SU-DHL-6 (cell line): ENCODE data around the gene DYNC1H1.
A peak's percentile ranks its signal among the peaks of the same experiment; 100 is the strongest.

ENCODE experiments used
- H2AFZ ChIP-seq: fragments of 200-600 bp; sonication (generic); 2 replicates; pipeline ENCODE4 v1.6.1; 2014; ENCODE audit warnings: low read depth, mild to moderate bottlenecking, moderate library complexity, mixed read lengths, antibody characterized with exemption, low read length; ENCODE audit not compliant: severe bottlenecking
- H3F3A ChIP-seq: fragments of 200-600 bp; shearing (Covaris generic); 2 replicates; pipeline ENCODE4 v1.6.0; 2016; ENCODE audit warnings: antibody characterized with exemption, mild to moderate bottlenecking; ENCODE audit not compliant: insufficient read depth
- H3K27ac ChIP-seq: fragments of 200-600 bp; sonication (generic); 2 replicates; pipeline ENCODE4 v1.5.1; 2016; ENCODE audit warnings: low read depth, mild to moderate bottlenecking, low read length, moderate library complexity, mixed read lengths
- H3K27me3 ChIP-seq: fragments of 200-600 bp; sonication (generic), shearing (Covaris generic); 2 replicates; pipeline ENCODE4 v1.6.0; 2014; ENCODE audit warnings: mild to moderate bottlenecking, low read length
- H3K36me3 ChIP-seq: fragments of 200-600 bp; sonication (generic); 2 replicates; pipeline ENCODE4 v1.6.1; 2014; ENCODE audit warnings: mild to moderate bottlenecking, low read length, mixed read lengths
- H3K4me2 ChIP-seq: fragments of 300-600, 200-600 bp; shearing (Covaris generic), sonication (generic); 2 replicates; pipeline ENCODE4 v1.6.0; 2014; ENCODE audit warnings: low read length, low read depth, mild to moderate bottlenecking; ENCODE audit not compliant: poor library complexity, severe bottlenecking
- H3K4me3 ChIP-seq: fragments of 200-600 bp; sonication (generic); 2 replicates; pipeline ENCODE4 v1.5.1; 2014; ENCODE audit warnings: antibody characterized with exemption, low read length, mild to moderate bottlenecking, mixed read lengths; ENCODE audit not compliant: insufficient read depth, poor library complexity, severe bottlenecking
- H3K79me2 ChIP-seq: fragments of 200-600 bp; sonication (generic); 2 replicates; pipeline ENCODE4 v1.6.1; 2014; ENCODE audit warnings: mild to moderate bottlenecking, low read length, moderate library complexity; ENCODE audit not compliant: insufficient read depth
- H3K9ac ChIP-seq: fragments of 200-600 bp; sonication (generic); 2 replicates; pipeline ENCODE4 v1.7.0; 2014; ENCODE audit warnings: mild to moderate bottlenecking, low read length
- H3K9me2 ChIP-seq: fragments of 200-600 bp; sonication (generic); replicated peaks from 2 replicates; pipeline ENCODE4 v1.6.1; 2014; ENCODE audit warnings: low read length; ENCODE audit not compliant: insufficient read depth
- H3K9me3 ChIP-seq: fragments of 200-600 bp; sonication (generic); 2 replicates; pipeline ENCODE4 v1.6.1; 2014; ENCODE audit warnings: low read length, mixed read lengths; ENCODE audit not compliant: insufficient read depth
- H4K20me1 ChIP-seq: fragments of 200-600 bp; sonication (generic); 2 replicates; pipeline ENCODE4 v1.6.1; 2014; ENCODE audit warnings: low read depth, mild to moderate bottlenecking, antibody characterized with exemption, low read length, moderate library complexity, mixed read lengths
- CTCF ChIP-seq: fragments of 200-600 bp; sonication (generic); IDR thresholded peaks from one replicate; pipeline ENCODE4 v1.5.1; 2017; ENCODE audit warnings: antibody characterized with exemption, mild to moderate bottlenecking, low read length, moderate library complexity; ENCODE audit not compliant: insufficient read depth, poor library complexity, severe bottlenecking
- EZH2phosphoT487 ChIP-seq: fragments of 200-600 bp; sonication (generic), shearing (Covaris generic); conservative IDR thresholded peaks from 2 replicates; pipeline ENCODE4 v1.6.1; 2018; ENCODE audit warnings: mild to moderate bottlenecking, antibody characterized with exemption, low read length, moderate library complexity, mixed read lengths

Gene DYNC1H1

GRCh38 chr14:101966742-101967141 is 2.4 kb downstream of the DYNC1H1 start:
- Histone ChIP-seq H4K20me1 (peaks cover 11% of the 10 kb centered on the region), H3K4me3 (no peak overlapping the region), H3K9me2 (no peaks in the 10 kb centered on the region), H3K27ac (no peak overlapping the region), H3K36me3 (no peaks in the 10 kb centered on the region), H3K9ac (peak overlapping the region; percentile 91; the same call in 1 of the 2 replicates), H3K9me3 (no peaks in the 10 kb centered on the region), H3F3A (peaks cover 4% of the 10 kb centered on the region; the same call in 1 of the 2 replicates), H2AFZ (no peak overlapping the region), H3K79me2 (peaks cover 61% of the 10 kb centered on the region), H3K4me2 (peak overlapping the region; percentile 59), H3K27me3 (no peaks in the 10 kb centered on the region)
- no peak for TF ChIP-seq CTCF
- no peak for TF ChIP-seq EZH2phosphoT487

GRCh38 chr14:101968186-101968585 is 3.8 kb downstream of the DYNC1H1 start:
- Histone ChIP-seq H3F3A (peaks cover 4% of the 10 kb centered on the region; the same call in 1 of the 2 replicates), H4K20me1 (peaks cover 11% of the 10 kb centered on the region), H3K9me2 (no peaks in the 10 kb centered on the region), H3K9ac (no peak overlapping the region), H3K4me2 (no peak overlapping the region), H3K4me3 (no peak overlapping the region), H2AFZ (no peak overlapping the region), H3K27ac (no peak overlapping the region), H3K27me3 (no peaks in the 10 kb centered on the region), H3K79me2 (peaks cover 76% of the 10 kb centered on the region), H3K36me3 (no peaks in the 10 kb centered on the region), H3K9me3 (no peaks in the 10 kb centered on the region)
- no peak for TF ChIP-seq EZH2phosphoT487
- TF ChIP-seq CTCF = no peak

GRCh38 chr14:101969481-101969880 is 5.1 kb downstream of the DYNC1H1 start:
- Histone ChIP-seq H3K79me2 (peaks cover 87% of the 10 kb centered on the region), H3F3A (peaks cover 4% of the 10 kb centered on the region; the same call in 1 of the 2 replicates), H3K27ac (no peak overlapping the region), H4K20me1 (peaks cover 11% of the 10 kb centered on the region), H3K27me3 (no peaks in the 10 kb centered on the region), H2AFZ (no peak overlapping the region), H3K9me3 (no peaks in the 10 kb centered on the region), H3K9me2 (no peaks in the 10 kb centered on the region), H3K36me3 (no peaks in the 10 kb centered on the region), H3K9ac (no peak overlapping the region), H3K4me2 (no peak overlapping the region), H3K4me3 (no peak overlapping the region)
- TF ChIP-seq EZH2phosphoT487 = no peak
- TF ChIP-seq CTCF = no peak
